Motor neuron (in vitro differentiated cells): Measurements from ENCODE around the gene FOXO3. TPM values are rescaled to one million over a fixed set of nuclear protein-coding genes. Genes with fewer than 3 reads are reported as not detected.
"Not testable (repeated sequence)": the region's sequence is repeated elsewhere in the genome, so short reads cannot be mapped to it uniquely, and the experiment has no call there.

Experiments
- ATAC-seq, 8 experiments: fragments of 200-7000 bp; cut with Tn5 transposase; replicated peaks in 6 of 8; 2 replicates each; pipeline ENCODE4 v1.8.0; 2021; ENCODE audit warnings: mild to moderate bottlenecking in 8 of 8, moderate library complexity in 8 of 8
- H3K27ac ChIP-seq, 2 donors: fragments of 250-450 bp; sonication (Bioruptor Pico); 2 replicates each; pipeline ENCODE4 v1.9.0; 2021; ENCODE audit warnings: antibody characterized with exemption in 2 of 2, mild to moderate bottlenecking in 2 of 2, moderate library complexity in 1 of 2
- H3K4me1 ChIP-seq, 2 donors: fragments of 250-450 bp; sonication (Bioruptor Pico); replicated peaks in 1 of 2; 2 replicates each; pipeline ENCODE4 v1.6.1; 2021; ENCODE audit warnings: antibody characterized with exemption in 2 of 2, mild to moderate bottlenecking in 2 of 2, moderate library complexity in 1 of 2
- H3K4me3 ChIP-seq, 5 donors: fragments of 250-450 bp; sonication (Bioruptor Pico); 2 replicates each; pipeline ENCODE4 v1.9.0; 2021; ENCODE audit warnings: antibody characterized with exemption in 5 of 5, mild to moderate bottlenecking in 5 of 5, moderate library complexity in 4 of 5
- WGBS, 10 experiments: fragments of 450-650 bp; shearing (Covaris generic); methylation state at CpG; one replicate each; pipeline ENCODE4 v1.0.0; 2022; 5-methylcytosine and 5-hydroxymethylcytosine counted together
- in situ Hi-C, 9 experiments: fragments of 400-800 bp; cut with MboI; loops; one replicate each; pipeline ENCODE4 v1.15.0; 2021; ENCODE audit warnings: low sequenced_read_pairs in 9 of 9, low pct_unique_long_range_greater_than_20kb in 2 of 9; ENCODE audit not compliant: unreplicated experiment in 9 of 9
- total RNA-seq, 8 experiments: library from RNA; unstranded; fragments of 300-600 nt; gene quantifications; 2 replicates each; pipeline versions ENCODE4 v1.2.3 to v1.2.4, GENCODE V29; 2022

The FOXO3 gene
- total RNA-seq, 8 experiments from 2014 or later: 11.0 to 71.0 (median 20.8) TPM

GRCh38 chr6:108557494-108558371 is 3.0 kb upstream of the FOXO3 start:
- H3K4me1 ChIP-seq: peaks cover 3 to 6% of the 10 kb centered on the region in 2 donors
- peak overlapping the region; percentile 61 to 89 (median 81) for H3K4me3 ChIP-seq
- peak overlapping the region; percentile 94 to 95 for H3K27ac ChIP-seq
- peak; percentile 12 to 53 (median 38) for ATAC-seq
- 0 to 1% (median 0%) methylated on average over 2 to 23 of the region's 105 CpGs; no CpG with 5 or more reads in 4 of the 10 experiments for WGBS, 10 experiments
- in situ Hi-C loops: loop anchor here in 5 of 9 experiments (25.0 kb wide), 1 partner anchor 230 kb away; no protein-coding TSS in a partner anchor

DNA sequence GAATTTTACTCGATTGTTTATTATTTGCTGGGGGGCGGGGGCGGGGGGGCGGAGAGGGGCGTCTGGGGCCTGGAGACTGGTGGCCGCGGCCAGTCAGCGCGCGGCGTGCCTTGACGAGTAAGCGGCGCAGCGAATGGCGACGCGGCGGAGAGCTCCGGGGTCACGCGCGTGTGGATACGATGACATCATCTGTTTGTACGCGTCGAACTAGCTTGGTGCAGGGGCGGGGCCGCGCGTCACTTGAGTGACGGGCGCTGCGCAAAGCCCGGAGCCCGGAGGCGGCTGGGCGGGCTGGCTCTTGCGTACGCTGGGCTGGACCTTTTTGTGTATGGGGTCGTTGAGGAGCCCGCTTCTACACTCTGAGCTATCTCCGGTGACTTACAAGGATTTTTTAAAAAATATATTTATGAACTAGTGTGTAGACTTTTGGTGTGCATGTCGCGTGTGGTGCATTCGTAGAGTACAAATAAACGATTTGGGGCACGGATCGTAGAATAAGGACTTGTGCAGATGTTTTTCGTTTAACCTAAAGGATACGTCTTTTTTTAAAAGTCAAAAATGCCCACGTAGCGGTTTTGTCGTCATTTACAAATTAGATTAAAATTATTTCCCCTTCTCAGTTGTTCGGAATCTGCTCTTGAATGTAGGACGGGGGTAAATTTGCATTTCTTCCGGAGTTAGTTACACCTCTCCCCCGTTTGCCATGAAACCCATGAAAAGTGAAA is 2.2 kb upstream of the FOXO3 start:
- peaks cover 6 to 8% of the 10 kb centered on the region in 2 donors for H3K4me1 ChIP-seq
- 0 to 2% (median 0%) methylated on average over 1 to 20 of the region's 58 CpGs for WGBS, 10 experiments
- H3K4me3 ChIP-seq: peak overlapping the region; percentile 61 to 89 (median 81)
- in situ Hi-C loops: loop anchor here in 5 of 9 experiments (25.0 kb wide), 1 partner anchor 229 kb away; no protein-coding TSS in a partner anchor
- ATAC-seq: peak; percentile 39 to 65 (median 59)
- H3K27ac ChIP-seq: peak overlapping the region; percentile 94 to 95

GRCh38 chr6:108559097-108559883 is 1.4 kb upstream of the FOXO3 start:
- in situ Hi-C loops: loop anchor here in 5 of 9 experiments (25.0 kb wide), 1 partner anchor 228 kb away; no protein-coding TSS in a partner anchor
- Histone ChIP-seq H3K4me3 (peak overlapping the region; percentile 61 to 89 (median 81)), H3K27ac (peak overlapping the region; percentile 91 to 95), H3K4me1 (peaks cover 9 to 11% of the 10 kb centered on the region in 2 donors)
- WGBS, 10 experiments: 0% methylated on average over 2 to 8 of the region's 84 CpGs; no CpG with 5 or more reads in 3 of the 10 experiments
- ATAC-seq: peak; percentile 35 to 53 (median 46)

- H3K4me3 ChIP-seq: peak overlapping the region; percentile 61 to 89 (median 81)
- peak overlapping the region; percentile 91 to 95 for H3K27ac ChIP-seq
- peak; percentile 1 to 25 (median 6) for ATAC-seq
- in situ Hi-C loops: loop anchor here in 5 of 9 experiments (25.0 kb wide), 1 partner anchor 227 kb away; no protein-coding TSS in a partner anchor
- WGBS, 10 experiments: 0% methylated on average over 2 to 20 of the region's 64 CpGs; no CpG with 5 or more reads in 7 of the 10 experiments
- peaks cover 13 to 16% of the 10 kb centered on the region in 2 donors for H3K4me1 ChIP-seq
Measured at GRCh38 chr6:108559884-108560462, 744 bp upstream of the FOXO3 start.

- WGBS, 10 experiments: no CpG with 5 or more reads among the region's 40 CpGs
- Histone ChIP-seq H3K4me3 (peak overlapping the region; percentile 61 to 89 (median 81)), H3K27ac (peak overlapping the region; percentile 91 to 95), H3K4me1 (peaks cover 21 to 27% of the 10 kb centered on the region in 2 donors)
- in situ Hi-C loops: loop anchor here in 5 of 9 experiments (25.0 kb wide), 1 partner anchor 226 kb away; no protein-coding TSS in a partner anchor
- ATAC-seq: not testable (repeated sequence)
Measured at GRCh38 chr6:108561309-108561647, 561 bp downstream of the FOXO3 start.

GRCh38 chr6:108561742-108562502 is 1.2 kb downstream of the FOXO3 start:
- in situ Hi-C loops: loop anchor here in 5 of 9 experiments (25.0 kb wide), 1 partner anchor 225 kb away; no protein-coding TSS in a partner anchor
- H3K4me1 ChIP-seq: peaks cover 18 to 26% of the 10 kb centered on the region in 2 donors
- 12 to 50% (median 31%) methylated on average over 1 to 6 of the region's 46 CpGs; no CpG with 5 or more reads in 4 of the 10 experiments for WGBS, 10 experiments
- peak overlapping the region; percentile 61 to 89 (median 81) for H3K4me3 ChIP-seq
- ATAC-seq: no peak
- H3K27ac ChIP-seq: peak overlapping the region; percentile 22 to 79

GRCh38 chr6:108562503-108562993 is 1.8 kb downstream of the FOXO3 start:
- peaks cover 15 to 24% of the 10 kb centered on the region in 2 donors for H3K4me1 ChIP-seq
- peak overlapping the region; percentile 61 to 89 (median 81) for H3K4me3 ChIP-seq
- WGBS, 10 experiments: 5 to 100% (median 39%) methylated on average over 1 to 14 of the region's 17 CpGs; no CpG with 5 or more reads in 5 of the 10 experiments
- ATAC-seq: peak in 5 of 8 experiments; percentile 1 to 11 (median 3)
- peak overlapping the region; percentile 22 to 79 for H3K27ac ChIP-seq
- in situ Hi-C loops: loop anchor here in 5 of 9 experiments (25.0 kb wide), 1 partner anchor 225 kb away; no protein-coding TSS in a partner anchor

- no peak for ATAC-seq
- WGBS, 10 experiments: 56 to 96% (median 74%) methylated on average over 1 to 8 of the region's 8 CpGs
- in situ Hi-C loops: loop anchor here in 5 of 9 experiments (25.0 kb wide), 1 partner anchor 224 kb away; no protein-coding TSS in a partner anchor
- H3K27ac ChIP-seq: no peak overlapping the region
- peak overlapping the region; percentile 61 to 89 (median 81) for H3K4me3 ChIP-seq
- peaks cover 15 to 24% of the 10 kb centered on the region in 2 donors for H3K4me1 ChIP-seq
Measured at GRCh38 chr6:108563292-108563691, 2.6 kb downstream of the FOXO3 start.

GRCh38 chr6:108564178-108564577 is 3.5 kb downstream of the FOXO3 start:
- 0 to 94% (median 82%) methylated on average over 1 to 3 of the region's 3 CpGs; no CpG with 5 or more reads in 1 of the 10 experiments for WGBS, 10 experiments
- in situ Hi-C loops: loop anchor here in 5 of 9 experiments (25.0 kb wide), 1 partner anchor 223 kb away; no protein-coding TSS in a partner anchor
- Histone ChIP-seq H3K27ac (no peak overlapping the region), H3K4me1 (peaks cover 15 to 24% of the 10 kb centered on the region in 2 donors), H3K4me3 (peak overlapping the region in 2 of 5 donors; percentile 1 to 83)
- ATAC-seq: no peak

DNA sequence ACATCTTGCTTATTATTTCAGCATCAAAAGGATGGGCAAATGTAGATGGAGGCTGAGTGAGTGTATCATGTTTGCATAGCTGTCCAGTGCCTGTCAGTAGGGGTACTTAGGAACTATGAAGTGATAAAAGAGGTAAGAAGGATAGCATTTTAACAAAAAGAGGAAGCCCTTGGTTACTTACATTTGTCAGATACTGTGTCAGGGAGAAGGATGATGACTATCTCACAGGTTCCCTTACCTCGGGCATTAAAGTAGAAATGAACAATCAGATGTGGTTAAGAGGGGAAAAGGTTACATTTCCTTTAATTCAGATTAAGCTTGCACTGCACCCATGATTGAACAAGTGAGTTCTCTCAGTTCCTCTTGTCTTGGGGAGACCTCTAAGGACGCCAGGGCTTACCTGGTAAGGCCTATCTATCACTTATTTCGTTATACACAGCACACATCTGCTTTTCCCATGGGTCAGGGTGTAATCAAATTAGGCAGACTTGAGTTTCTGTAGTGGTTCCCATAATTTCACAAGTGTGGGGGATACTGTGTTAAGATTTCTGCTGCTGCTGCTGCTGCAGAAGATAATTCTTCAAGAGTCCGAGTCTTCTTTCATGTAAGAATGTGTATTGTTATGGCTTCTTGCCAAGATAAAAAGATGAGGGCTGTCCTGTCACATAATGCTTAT is 4.5 kb downstream of the FOXO3 start:
- H3K4me3 ChIP-seq: no peak overlapping the region
- in situ Hi-C loops: loop anchor here in 5 of 9 experiments (25.0 kb wide), 1 partner anchor 222 kb away; no protein-coding TSS in a partner anchor

More for the DNA sequence above, 4.5 kb downstream of the FOXO3 start:
- Histone ChIP-seq H3K4me1 (peaks cover 15 to 24% of the 10 kb centered on the region in 2 donors), H3K27ac (no peak overlapping the region)
- WGBS, 10 experiments: 0 to 100% (median 67%) methylated on average over 1 to 4 of the region's 4 CpGs; no CpG with 5 or more reads in 1 of the 10 experiments
- no peak for ATAC-seq
